SK-N-SH treated with all-trans-retinoic acid at 6 μM for 48 hours (cell line): ENCODE data around the gene JDP2.

Experiments used
- ATAC-seq: fragments of 200-7000 bp; cut with Tn5 transposase; 3 replicates; pipeline ENCODE4 v1.9.1; 2020; ENCODE audit warnings: mild to moderate bottlenecking, moderate library complexity
- ARNTL ChIP-seq: fragments of 450-650 bp; formaldehyde crosslinking; IDR thresholded peaks from 2 replicates; pipeline ENCODE4 v1.5.0; 2020; ENCODE audit warnings: low read depth, mild to moderate bottlenecking, moderate library complexity, borderline replicate concordance
- BACH2 ChIP-seq: fragments of 250-450 bp; sonication (Bioruptor Pico); IDR thresholded peaks from 2 replicates; pipeline ENCODE4 v1.9.0; 2021; ENCODE audit warnings: mild to moderate bottlenecking, borderline replicate concordance
- CREB5 ChIP-seq: fragments of 250-450 bp; sonication (Bioruptor Pico); IDR thresholded peaks from 2 replicates; pipeline ENCODE4 v1.5.1; 2020; ENCODE audit warnings: low read depth, mild to moderate bottlenecking, moderate library complexity
- ESRRG ChIP-seq: fragments of 250-450 bp; sonication (Bioruptor Pico); IDR thresholded peaks from 2 replicates; pipeline ENCODE4 v1.6.1; 2021; ENCODE audit warnings: mild to moderate bottlenecking
- GLIS3 ChIP-seq: fragments of 250-450 bp; sonication (Bioruptor Pico); IDR thresholded peaks from 2 replicates; pipeline ENCODE4 v1.5.0; 2020; ENCODE audit warnings: mild to moderate bottlenecking, moderate library complexity
- ISL1 ChIP-seq: fragments of 250-450 bp; sonication (Bioruptor Pico); IDR thresholded peaks from 2 replicates; pipeline ENCODE4 v2.1.2; 2022; ENCODE audit warnings: mild to moderate bottlenecking, moderate library complexity
- OSR1 ChIP-seq: fragments of 250-450 bp; sonication (Bioruptor Pico); IDR thresholded peaks from 2 replicates; pipeline ENCODE4 v1.8.0; 2022; ENCODE audit warnings: moderate library complexity, mild to moderate bottlenecking, inconsistent platforms
- PPARA ChIP-seq: fragments of 250-450 bp; sonication (Bioruptor Pico); IDR thresholded peaks from 2 replicates; pipeline ENCODE4 v1.5.0; 2020; ENCODE audit warnings: mild to moderate bottlenecking, borderline replicate concordance
- RARB ChIP-seq: fragments of 250-450 bp; sonication (Bioruptor Pico); IDR thresholded peaks from 2 replicates; pipeline ENCODE4 v1.8.0; 2021; ENCODE audit warnings: mild to moderate bottlenecking, moderate library complexity
- SNAI2 ChIP-seq: fragments of 250-450 bp; sonication (Bioruptor Pico); IDR thresholded peaks from 2 replicates; pipeline ENCODE4 v1.5.0; 2020; ENCODE audit warnings: mild to moderate bottlenecking, moderate library complexity
- TCF4 ChIP-seq: fragments of 250-450 bp; sonication (Bioruptor Pico); IDR thresholded peaks from 2 replicates; pipeline ENCODE4 v1.8.0; 2021; ENCODE audit warnings: mild to moderate bottlenecking, moderate library complexity, borderline replicate concordance
- TOX ChIP-seq: fragments of 250-450 bp; sonication (Bioruptor Pico); IDR thresholded peaks from 2 replicates; pipeline ENCODE4 v1.8.0; 2021; ENCODE audit warnings: mild to moderate bottlenecking, moderate library complexity, borderline replicate concordance
- TSHZ2 ChIP-seq: fragments of 250-450 bp; sonication (Bioruptor Pico); IDR thresholded peaks from 2 replicates; pipeline ENCODE4 v1.5.0; 2020; ENCODE audit warnings: mild to moderate bottlenecking, moderate library complexity
- ZC3H10 ChIP-seq: fragments of 250-450 bp; sonication (Bioruptor Pico); IDR thresholded peaks from 2 replicates; pipeline ENCODE4 v1.5.1; 2021; ENCODE audit warnings: mild to moderate bottlenecking, moderate library complexity
- ZFP3 ChIP-seq: fragments of 250-450 bp; sonication (Bioruptor Pico); IDR thresholded peaks from 2 replicates; pipeline ENCODE4 v1.5.0; 2020; ENCODE audit warnings: mild to moderate bottlenecking, moderate library complexity
- ZFP30 ChIP-seq: fragments of 450-650 bp; formaldehyde crosslinking; IDR thresholded peaks from 2 replicates; pipeline ENCODE4 v1.5.0; 2022; ENCODE audit warnings: mild to moderate bottlenecking, moderate library complexity
- ZNF565 ChIP-seq: fragments of 450-650 bp; formaldehyde crosslinking; conservative IDR thresholded peaks from 2 replicates; pipeline ENCODE4 v1.5.0; 2020; ENCODE audit warnings: low read depth, mild to moderate bottlenecking, moderate library complexity
- ZNF70 ChIP-seq: fragments of 450-650 bp; formaldehyde crosslinking; IDR thresholded peaks from 2 replicates; pipeline ENCODE4 v1.5.0; 2020; ENCODE audit warnings: mild to moderate bottlenecking, moderate library complexity
- TF ChIP-seq, protein P1 (sequence below): fragments of 250-450 bp; sonication (Bioruptor Pico); IDR thresholded peaks from 2 replicates; pipeline ENCODE4 v1.8.0; 2021; ENCODE audit warnings: low read depth, mild to moderate bottlenecking, moderate library complexity, borderline replicate concordance
- TF ChIP-seq, protein P2 (sequence below): fragments of 250-450 bp; sonication (Bioruptor Pico); IDR thresholded peaks from 2 replicates; pipeline ENCODE4 v1.5.1; 2021; ENCODE audit warnings: mild to moderate bottlenecking, moderate library complexity
- TF ChIP-seq, protein P3 (sequence below): fragments of 250-450 bp; sonication (Bioruptor Pico); IDR thresholded peaks from 2 replicates; pipeline ENCODE4 v1.8.0; 2020; ENCODE audit warnings: mild to moderate bottlenecking, moderate library complexity, borderline replicate concordance

JDP2 gene

GRCh38 chr14:75425446-75425845 is 2.4 kb upstream of the JDP2 start:
- no peak for TF ChIP-seq ISL1 (CRISPR knock-in tag)
- no peak for TF ChIP-seq GLIS3 (CRISPR knock-in tag)
- TF ChIP-seq TOX: no peak
- TF ChIP-seq TSHZ2: no peak
- TF ChIP-seq, protein P1, sequence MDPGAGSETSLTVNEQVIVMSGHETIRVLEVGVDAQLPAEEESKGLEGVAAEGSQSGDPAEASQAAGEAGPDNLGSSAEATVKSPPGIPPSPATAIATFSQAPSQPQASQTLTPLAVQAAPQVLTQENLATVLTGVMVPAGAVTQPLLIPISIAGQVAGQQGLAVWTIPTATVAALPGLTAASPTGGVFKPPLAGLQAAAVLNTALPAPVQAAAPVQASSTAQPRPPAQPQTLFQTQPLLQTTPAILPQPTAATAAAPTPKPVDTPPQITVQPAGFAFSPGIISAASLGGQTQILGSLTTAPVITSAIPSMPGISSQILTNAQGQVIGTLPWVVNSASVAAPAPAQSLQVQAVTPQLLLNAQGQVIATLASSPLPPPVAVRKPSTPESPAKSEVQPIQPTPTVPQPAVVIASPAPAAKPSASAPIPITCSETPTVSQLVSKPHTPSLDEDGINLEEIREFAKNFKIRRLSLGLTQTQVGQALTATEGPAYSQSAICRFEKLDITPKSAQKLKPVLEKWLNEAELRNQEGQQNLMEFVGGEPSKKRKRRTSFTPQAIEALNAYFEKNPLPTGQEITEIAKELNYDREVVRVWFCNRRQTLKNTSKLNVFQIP: no peak
- no peak for TF ChIP-seq ZNF565 (CRISPR knock-in tag)
- TF ChIP-seq BACH2 (CRISPR knock-in tag): no peak
- no peak for TF ChIP-seq OSR1
- no peak for TF ChIP-seq SNAI2 (CRISPR knock-in tag)
- TF ChIP-seq, protein P2, sequence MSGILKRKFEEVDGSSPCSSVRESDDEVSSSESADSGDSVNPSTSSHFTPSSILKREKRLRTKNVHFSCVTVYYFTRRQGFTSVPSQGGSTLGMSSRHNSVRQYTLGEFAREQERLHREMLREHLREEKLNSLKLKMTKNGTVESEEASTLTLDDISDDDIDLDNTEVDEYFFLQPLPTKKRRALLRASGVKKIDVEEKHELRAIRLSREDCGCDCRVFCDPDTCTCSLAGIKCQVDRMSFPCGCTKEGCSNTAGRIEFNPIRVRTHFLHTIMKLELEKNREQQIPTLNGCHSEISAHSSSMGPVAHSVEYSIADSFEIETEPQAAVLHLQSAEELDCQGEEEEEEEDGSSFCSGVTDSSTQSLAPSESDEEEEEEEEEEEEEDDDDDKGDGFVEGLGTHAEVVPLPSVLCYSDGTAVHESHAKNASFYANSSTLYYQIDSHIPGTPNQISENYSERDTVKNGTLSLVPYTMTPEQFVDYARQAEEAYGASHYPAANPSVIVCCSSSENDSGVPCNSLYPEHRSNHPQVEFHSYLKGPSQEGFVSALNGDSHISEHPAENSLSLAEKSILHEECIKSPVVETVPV (CRISPR knock-in tag): no peak
- TF ChIP-seq, protein P3, sequence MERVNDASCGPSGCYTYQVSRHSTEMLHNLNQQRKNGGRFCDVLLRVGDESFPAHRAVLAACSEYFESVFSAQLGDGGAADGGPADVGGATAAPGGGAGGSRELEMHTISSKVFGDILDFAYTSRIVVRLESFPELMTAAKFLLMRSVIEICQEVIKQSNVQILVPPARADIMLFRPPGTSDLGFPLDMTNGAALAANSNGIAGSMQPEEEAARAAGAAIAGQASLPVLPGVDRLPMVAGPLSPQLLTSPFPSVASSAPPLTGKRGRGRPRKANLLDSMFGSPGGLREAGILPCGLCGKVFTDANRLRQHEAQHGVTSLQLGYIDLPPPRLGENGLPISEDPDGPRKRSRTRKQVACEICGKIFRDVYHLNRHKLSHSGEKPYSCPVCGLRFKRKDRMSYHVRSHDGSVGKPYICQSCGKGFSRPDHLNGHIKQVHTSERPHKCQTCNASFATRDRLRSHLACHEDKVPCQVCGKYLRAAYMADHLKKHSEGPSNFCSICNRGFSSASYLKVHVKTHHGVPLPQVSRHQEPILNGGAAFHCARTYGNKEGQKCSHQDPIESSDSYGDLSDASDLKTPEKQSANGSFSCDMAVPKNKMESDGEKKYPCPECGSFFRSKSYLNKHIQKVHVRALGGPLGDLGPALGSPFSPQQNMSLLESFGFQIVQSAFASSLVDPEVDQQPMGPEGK: no peak
- no peak for TF ChIP-seq PPARA (CRISPR knock-in tag)
- TF ChIP-seq RARB (CRISPR knock-in tag): no peak
- no peak for TF ChIP-seq CREB5 (CRISPR knock-in tag)
- no peak for TF ChIP-seq ARNTL (CRISPR knock-in tag)
- no peak for TF ChIP-seq ZFP30
- TF ChIP-seq ZFP3 (CRISPR knock-in tag): no peak
- TF ChIP-seq TCF4 (CRISPR knock-in tag): no peak
- no peak for TF ChIP-seq ESRRG (CRISPR knock-in tag)

GRCh38 chr14:75426332-75427125 is 1.3 kb upstream of the JDP2 start:
- ATAC-seq: no peak
- no peak for TF ChIP-seq TSHZ2
- no peak for TF ChIP-seq ZNF70 (CRISPR knock-in tag)
- TF ChIP-seq ZC3H10 (CRISPR knock-in tag): no peak
- TF ChIP-seq PPARA (CRISPR knock-in tag): no peak
- no peak for TF ChIP-seq CREB5 (CRISPR knock-in tag)
- TF ChIP-seq, protein P1: no peak
- TF ChIP-seq TOX: no peak
- TF ChIP-seq ARNTL (CRISPR knock-in tag): no peak
- TF ChIP-seq TCF4 (CRISPR knock-in tag): no peak
- TF ChIP-seq, protein P3: no peak

More at GRCh38 chr14:75425446-75425845, 2.4 kb upstream of the JDP2 start:
- ATAC-seq: no peak
